ENCODE data around the gene BEST1. TPM values are rescaled to one million over a fixed set of nuclear protein-coding genes. Genes with fewer than 3 reads are reported as not detected.

Gene BEST1
- total and polyA plus RNA-seq, 2 of the 13 experiments (the other 11 are each of a cell fraction or from before 2014, with no cell fraction given) = 0.09 to 0.65 TPM

- TF ChIP-seq ZNF570 (CRISPR knock-in tag; IDR thresholded peaks at IDR 0.05; ENCODE audit: borderline replicate concordance) (no peak), HNF1A (IDR thresholded peaks at IDR 0.05; ENCODE audit: low read depth) (no peak), HNF1A (CRISPR knock-in tag; IDR thresholded peaks at IDR 0.05; ENCODE audit: borderline replicate concordance) (no peak), ZNF503 (CRISPR knock-in tag; IDR thresholded peaks at IDR 0.05) (no peak), ZBTB7B (CRISPR knock-in tag; IDR thresholded peaks at IDR 0.05) (no peak), HINFP (CRISPR knock-in tag; IDR thresholded peaks at IDR 0.05; ENCODE audit: low read depth) (no peak), NR2F1 (CRISPR knock-in tag; IDR thresholded peaks at IDR 0.05) (no peak), SIN3B (IDR thresholded peaks at IDR 0.05; ENCODE audit: low read length) (no peak), ZNF784 (CRISPR knock-in tag; IDR thresholded peaks at IDR 0.05; ENCODE audit: borderline replicate concordance) (no peak), ZNF589 (CRISPR knock-in tag; conservative IDR thresholded peaks at IDR 0.05) (0 out of 2 replicates have a peak, but pooled peaks have one; percentile 9), ZNF749 (CRISPR knock-in tag; IDR thresholded peaks at IDR 0.05; ENCODE audit: borderline replicate concordance) (no peak), SRSF4 (IDR thresholded peaks at IDR 0.05; ENCODE audit: low read depth, low read length, poor library complexity, severe bottlenecking) (no peak), ZC3H4 (CRISPR knock-in tag; IDR thresholded peaks at IDR 0.05; ENCODE audit: borderline replicate concordance) (peak; percentile 32; the same call in 1 of the 2 replicates), FOXO1 (CRISPR knock-in tag; IDR thresholded peaks at IDR 0.05) (no peak), ZNF292 (CRISPR knock-in tag; IDR thresholded peaks at IDR 0.05; ENCODE audit: borderline replicate concordance, low read depth) (peak; percentile 23; the same call in 1 of the 2 replicates), ZNF44 (CRISPR knock-in tag; IDR thresholded peaks at IDR 0.05) (no peak), SALL2 (CRISPR knock-in tag; IDR thresholded peaks at IDR 0.05) (no peak), ZNF253 (CRISPR knock-in tag; IDR thresholded peaks at IDR 0.05; ENCODE audit: borderline replicate concordance) (peak; percentile 29; the same call in 1 of the 2 replicates), HIVEP1 (CRISPR knock-in tag; IDR thresholded peaks at IDR 0.05) (no peak), MTA3 (CRISPR knock-in tag; IDR thresholded peaks at IDR 0.05) (no peak), TBX2 (CRISPR knock-in tag; IDR thresholded peaks at IDR 0.05; ENCODE audit: borderline replicate concordance) (no peak; the same call in 1 of the 2 replicates)
Observed at GRCh38 chr11:61967924-61968757, 18.0 kb downstream of the BEST1 start (continued).
